B cell (primary cell): ENCODE measurements around the gene EYA3. TPM values are rescaled to one million over a fixed set of nuclear protein-coding genes. Genes with fewer than 3 reads are reported as not detected.

Experiments
- ATAC-seq: fragments of 200-7000 bp; cut with Tn5 transposase; one replicate; pipeline ENCODE4 v1.10.0; 2021; ENCODE audit warnings: low read depth, mild to moderate bottlenecking, moderate number of reproducible peaks, moderate library complexity
- CTCF ChIA-PET: fragments of 350-600 bp; sonication (Branson Sonifier 250); formaldehyde crosslinking; loops from one replicate; lab custom pipeline; 2021; ENCODE audit warnings: antibody characterized with exemption, inconsistent platforms; lab: Charles Lee
- POLR2A ChIA-PET: fragments of 350-600 bp; sonication (Branson Sonifier 250); formaldehyde crosslinking; loops from one replicate; lab custom pipeline; 2021; ENCODE audit warnings: antibody characterized with exemption; lab: Charles Lee
- DNase-seq: peaks from one replicate; pipeline ENCODE4 v3.0.0; 2013
- H2AFZ ChIP-seq: 2 replicates; pipeline ENCODE4 v1.6.1; 2012; ENCODE audit warnings: mild to moderate bottlenecking, low read depth, low read length; ENCODE audit not compliant: insufficient read depth, poor library complexity, severe bottlenecking
- H3K27ac ChIP-seq, 2 donors: 1 replicate in 1 of 2; 2 replicates in 1 of 2; pipeline ENCODE4 v1.5.1; 2012 to 2013; ENCODE audit warnings: low read length in 2 of 2, mild to moderate bottlenecking in 2 of 2, moderate library complexity in 1 of 2
- H3K27me3 ChIP-seq, 4 experiments: fragments of 200-600 bp in 1 of 4; sonication (generic) in 1 of 4; replicated peaks in 1 of 4; 1 replicate in 2 of 4; 2 replicates in 2 of 4; pipeline versions ENCODE4 v1.6.1 to v1.7.0; 2013 to 2016; ENCODE audit warnings: low read length in 3 of 4, mild to moderate bottlenecking in 2 of 4, mixed read lengths in 1 of 4, moderate library complexity in 1 of 4; ENCODE audit not compliant: insufficient read depth in 4 of 4, control insufficient read depth in 3 of 4; ENCODE audit errors: control extremely low read depth in 1 of 4
- H3K36me3 ChIP-seq, 2 experiments: replicated peaks in 1 of 2; 1 replicate in 1 of 2; 2 replicates in 1 of 2; pipeline versions ENCODE4 v1.6.1 to v1.7.1; 2013; ENCODE audit warnings: low read length in 1 of 2; ENCODE audit not compliant: insufficient read depth in 2 of 2, control insufficient read depth in 1 of 2; ENCODE audit errors: control extremely low read depth in 1 of 2, extremely low read depth in 1 of 2
- H3K4me1 ChIP-seq, 2 donors: fragments of 200-600 bp in 1 of 2; sonication (generic) in 1 of 2; 1 replicate in 1 of 2; 2 replicates in 1 of 2; pipeline versions ENCODE4 v1.5.1 to v1.6.1; 2013 to 2017; ENCODE audit warnings: low read length in 2 of 2; ENCODE audit not compliant: control insufficient read depth in 2 of 2, insufficient read depth in 2 of 2
- H3K4me2 ChIP-seq: replicated peaks from 2 replicates; pipeline ENCODE3; 2012; ENCODE audit warnings: mild to moderate bottlenecking, low read depth, low read length; ENCODE audit not compliant: poor library complexity, severe bottlenecking
- H3K4me3 ChIP-seq, 5 experiments: fragments of 200-600 bp in 1 of 5; sonication (generic) in 1 of 5; 1 replicate in 3 of 5; 2 replicates in 2 of 5; pipeline versions ENCODE4 v1.5.1 to v1.7.0; 2011 to 2016; ENCODE audit warnings: low read length in 4 of 5, mild to moderate bottlenecking in 4 of 5, low read depth in 2 of 5, control low read depth in 1 of 5, moderate library complexity in 1 of 5; ENCODE audit not compliant: insufficient read depth in 1 of 5; ENCODE audit errors: control extremely low read depth in 1 of 5, extremely low read depth in 1 of 5
- H3K79me2 ChIP-seq: fragments of 200-600 bp; sonication (generic); one replicate; pipeline ENCODE4 v1.6.0; 2016; ENCODE audit warnings: low read length; ENCODE audit not compliant: control insufficient read depth, insufficient read depth
- H3K9ac ChIP-seq: fragments of 200-600 bp; sonication (generic); 2 replicates; pipeline ENCODE4 v1.6.1; 2017; ENCODE audit warnings: mild to moderate bottlenecking, low read length, moderate library complexity
- H3K9me3 ChIP-seq, 3 donors: one replicate each; pipeline versions ENCODE4 v1.6.1 to v1.7.1; 2013; ENCODE audit warnings: low read length in 2 of 3; ENCODE audit not compliant: control insufficient read depth in 2 of 3, insufficient read depth in 1 of 3; ENCODE audit errors: control extremely low read depth in 1 of 3
- H4K20me1 ChIP-seq: 2 replicates; pipeline ENCODE4 v1.6.0; 2012; ENCODE audit warnings: mild to moderate bottlenecking, low read length; ENCODE audit not compliant: insufficient read depth, control insufficient read depth, poor library complexity, severe bottlenecking
- H3K27ac Mint-ChIP-seq: one replicate; pipeline ENCODE4 v1.8.0; 2021; ENCODE audit warnings: mixed read lengths
- H3K27me3 Mint-ChIP-seq: one replicate; pipeline ENCODE4 v1.8.0; 2021; ENCODE audit warnings: mixed read lengths
- H3K4me1 Mint-ChIP-seq: one replicate; pipeline ENCODE4 v1.8.0; 2021; ENCODE audit warnings: mixed read lengths
- H3K4me3 Mint-ChIP-seq: one replicate; pipeline ENCODE4 v1.8.0; 2021; ENCODE audit warnings: mixed read lengths
- H3K9me3 Mint-ChIP-seq: one replicate; pipeline ENCODE4 v1.8.0; 2022; ENCODE audit warnings: mixed read lengths; ENCODE audit not compliant: insufficient read depth
- CTCF ChIP-seq: fragments of 200-600 bp; IDR thresholded peaks from one replicate; pipeline ENCODE4 v1.8.0; 2022; ENCODE audit warnings: antibody characterized with exemption, mild to moderate bottlenecking
- EZH2 ChIP-seq: IDR thresholded peaks from 2 replicates; pipeline ENCODE4 v1.6.1; 2012; ENCODE audit warnings: borderline replicate concordance, low read depth, mild to moderate bottlenecking, moderate library complexity, low read length; ENCODE audit not compliant: insufficient read depth, poor library complexity, severe bottlenecking
- WGBS: methylation state at CpG from one replicate; pipeline ENCODE4 v1.1.5; 2013; ENCODE audit warnings: missing lambda C conversion rate; ENCODE audit not compliant: insufficient coverage; 5-methylcytosine and 5-hydroxymethylcytosine counted together
- intact Hi-C: fragments of 100-400 bp; cut with micrococcal nuclease; formaldehyde crosslinking; loops from one replicate; pipeline ENCODE4 v1.10.0; 2022
- polyA plus RNA-seq: library from polyadenylated mRNA; depleted of rRNA; stranded (reverse); fragments of >200 nt; gene quantifications from 2 replicates; pipeline ENCODE4 v1.2.3, GENCODE V29; 2012
- total RNA-seq, 2 donors: library from RNA; stranded (reverse); fragments of 120-200 nt in 1 of 2; gene quantifications; 1 replicate in 1 of 2; 2 replicates in 1 of 2; pipeline versions ENCODE4 v1.2.3 to v1.2.4, GENCODE V29; 2013 to 2022

The EYA3 gene
- total and polyA plus RNA-seq, 2 donors (not counting 1 experiment from before 2014, with no cell fraction given) = 14.1 to 31.3 TPM

DNA sequence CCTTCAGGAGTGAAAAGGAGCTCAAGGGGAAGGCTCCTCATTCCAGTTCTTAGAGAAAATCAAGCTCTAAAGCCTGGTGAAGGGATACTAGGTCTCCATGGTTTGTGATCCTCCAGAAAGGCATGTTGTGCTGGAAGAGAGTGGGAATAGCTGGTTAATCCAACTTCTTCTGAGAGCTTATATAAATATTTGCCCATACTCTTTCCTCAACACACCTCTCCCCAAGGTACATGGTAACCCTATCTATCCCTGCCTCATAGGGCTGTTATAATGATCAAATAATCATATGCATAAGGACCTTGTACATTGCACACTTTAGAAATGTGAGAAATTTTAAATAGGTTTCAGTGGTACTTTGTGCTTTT, 114.0 kb downstream of the EYA3 start:
- Mint-ChIP-seq H3K27me3 (no peaks in the 10 kb centered on the region), H3K9me3 (no peaks in the 10 kb centered on the region), H3K4me1 (peaks cover 8% of the 10 kb centered on the region), H3K4me3 (no peak overlapping the region), H3K27ac (no peak overlapping the region)
- DNase-seq = no peak
- CTCF ChIA-PET = interaction anchor here (0.5 to 2.6 kb wide), 4 partner anchors 34 to 325 kb away, joined by 3 to 17 read pairs (median 4); no protein-coding TSS in a partner anchor
- Histone ChIP-seq H3K4me3 (no peak overlapping the region), H3K27ac (no peak overlapping the region), H3K36me3 (peaks cover 0 to 42% of the 10 kb centered on the region in 2 experiments), H2AFZ (no peak overlapping the region), H3K27me3 (no peaks in the 10 kb centered on the region), H3K9ac (no peak overlapping the region), H3K4me2 (no peak overlapping the region), H3K79me2 (no peaks in the 10 kb centered on the region), H3K4me1 (peaks cover 0 to 6% of the 10 kb centered on the region in 2 donors), H3K9me3 (no peaks in the 10 kb centered on the region), H4K20me1 (no peaks in the 10 kb centered on the region)
- TF ChIP-seq CTCF (no peak), EZH2 (no peak)
- POLR2A ChIA-PET = no interaction called here
- intact Hi-C loops = no loop called here
- no peak for ATAC-seq

GRCh38 chr1:27973771-27974416, 114.5 kb downstream of the EYA3 start:
- Histone ChIP-seq H3K4me1 (peaks cover 0 to under 1% of the 10 kb centered on the region in 2 donors), H4K20me1 (no peaks in the 10 kb centered on the region), H3K79me2 (no peaks in the 10 kb centered on the region), H3K9me3 (no peaks in the 10 kb centered on the region), H3K4me2 (no peak overlapping the region), H3K27ac (no peak overlapping the region), H2AFZ (no peak overlapping the region), H3K4me3 (no peak overlapping the region), H3K36me3 (peaks cover 0 to 42% of the 10 kb centered on the region in 2 experiments), H3K27me3 (no peaks in the 10 kb centered on the region), H3K9ac (no peak overlapping the region)
- ChIA-PET CTCF (interaction anchor here (0.5 to 2.6 kb wide), 3 partner anchors 33 to 325 kb away, joined by 3 to 17 read pairs (median 6); no protein-coding TSS in a partner anchor), POLR2A (no interaction called here)
- Mint-ChIP-seq H3K27me3 (no peaks in the 10 kb centered on the region), H3K9me3 (no peaks in the 10 kb centered on the region), H3K4me3 (no peak overlapping the region), H3K27ac (no peak overlapping the region), H3K4me1 (peaks cover 7% of the 10 kb centered on the region)
- DNase-seq (no peak), ATAC-seq (no peak)
- WGBS = 100% methylated on average over 2 of the region's 4 CpGs
- intact Hi-C loops = no loop called here
- TF ChIP-seq CTCF = no peak
- no peak for TF ChIP-seq EZH2
